Astrocyte (in vitro differentiated cells and primary cell): ENCODE data around the gene PPP6R1. TPM values are rescaled to one million over a fixed set of nuclear protein-coding genes. Genes with fewer than 3 reads are reported as not detected.
"Not testable (repeated sequence)": the region's sequence is repeated elsewhere in the genome, so short reads cannot be mapped to it uniquely, and the experiment has no call there.

Source experiments
- DNase-seq: peaks from one replicate; pipeline ENCODE4 v3.0.0-alpha.2; 2010; ENCODE audit warnings: low read depth
- FAIRE-seq: peaks from 2 replicates; lab custom pipeline; 2011; peaks lifted over from hg19 to GRCh38; lab: Jason Lieb, UNC
- H2AFZ ChIP-seq: 2 replicates; pipeline ENCODE4 v1.6.0; 2012; ENCODE audit warnings: low read depth, low read length, inconsistent platforms
- H3K27ac ChIP-seq: 2 replicates; pipeline ENCODE4 v1.5.1; 2011; ENCODE audit warnings: low read depth, low read length, inconsistent platforms
- H3K27me3 ChIP-seq: 2 replicates; pipeline ENCODE4 v1.6.0; 2011; ENCODE audit warnings: low read length, inconsistent platforms; ENCODE audit not compliant: insufficient read depth
- H3K36me3 ChIP-seq: 2 replicates; pipeline ENCODE4 v1.5.1; 2011; ENCODE audit warnings: low read length, inconsistent platforms; ENCODE audit not compliant: insufficient read depth
- H3K4me1 ChIP-seq: 2 replicates; pipeline ENCODE4 v1.5.1; 2011; ENCODE audit warnings: low read length, inconsistent platforms; ENCODE audit not compliant: insufficient read depth
- H3K4me2 ChIP-seq: 2 replicates; pipeline ENCODE4 v1.6.0; 2012; ENCODE audit warnings: low read length, inconsistent platforms
- H3K4me3 ChIP-seq: 2 replicates; pipeline ENCODE4 v1.5.1; 2011; ENCODE audit warnings: low read depth, mild to moderate bottlenecking, low read length, inconsistent platforms; ENCODE audit not compliant: insufficient read depth
- H3K79me2 ChIP-seq: 2 replicates; pipeline ENCODE4 v1.6.0; 2012; ENCODE audit warnings: mild to moderate bottlenecking, low read length, inconsistent platforms; ENCODE audit not compliant: insufficient read depth
- H3K9ac ChIP-seq: 2 replicates; pipeline ENCODE4 v1.6.0; 2012; ENCODE audit warnings: mild to moderate bottlenecking, low read length, inconsistent platforms
- H3K9me3 ChIP-seq: 2 replicates; pipeline ENCODE4 v1.5.1; 2012; ENCODE audit warnings: low read depth, mild to moderate bottlenecking, low read length, inconsistent platforms; ENCODE audit not compliant: insufficient read depth
- H4K20me1 ChIP-seq: 2 replicates; pipeline ENCODE4 v1.6.0; 2012; ENCODE audit warnings: low read length, inconsistent platforms; ENCODE audit not compliant: insufficient read depth
- H3K27ac Mint-ChIP-seq: one replicate; pipeline ENCODE4 v1.8.0; 2021; ENCODE audit warnings: mild to moderate bottlenecking, mixed read lengths; ENCODE audit not compliant: unreplicated experiment
- H3K27me3 Mint-ChIP-seq: one replicate; pipeline ENCODE4 v1.8.0; 2021; ENCODE audit warnings: low read depth, mixed read lengths; ENCODE audit not compliant: unreplicated experiment
- H3K36me3 Mint-ChIP-seq: one replicate; pipeline ENCODE4 v1.8.0; 2021; ENCODE audit warnings: low read depth, mixed read lengths; ENCODE audit not compliant: unreplicated experiment
- H3K4me1 Mint-ChIP-seq: one replicate; pipeline ENCODE4 v1.8.0; 2021; ENCODE audit warnings: low read depth, mixed read lengths; ENCODE audit not compliant: unreplicated experiment
- H3K4me3 Mint-ChIP-seq: one replicate; pipeline ENCODE4 v1.8.0; 2021; ENCODE audit warnings: mild to moderate bottlenecking, moderate library complexity, mixed read lengths; ENCODE audit not compliant: unreplicated experiment
- H3K9me3 Mint-ChIP-seq: one replicate; pipeline ENCODE4 v1.8.0; 2021; ENCODE audit warnings: mild to moderate bottlenecking, mixed read lengths; ENCODE audit not compliant: unreplicated experiment
- CTCF ChIP-seq: IDR thresholded peaks from 2 replicates; pipeline ENCODE4 v1.5.1; 2011; ENCODE audit warnings: low read depth, mild to moderate bottlenecking, inconsistent platforms, low read length, moderate library complexity; ENCODE audit not compliant: insufficient read depth
- EZH2 ChIP-seq: IDR thresholded peaks from 2 replicates; pipeline ENCODE4 v1.6.1; 2012; ENCODE audit warnings: mild to moderate bottlenecking, low read length, inconsistent platforms; ENCODE audit not compliant: insufficient read depth
- total RNA-seq: library from RNA; stranded (reverse); gene quantifications from 2 replicates; pipeline ENCODE4 v1.2.1, GENCODE V29; 2021

PPP6R1 gene
- total RNA-seq, 1 donor from 2014 or later, result 75.2 TPM

GRCh38 chr19:55206664-55207500 lies 51.9 kb downstream of the PPP6R1 start:
- Histone ChIP-seq H3K36me3 (no peaks in the 10 kb centered on the region), H3K9ac (peak overlapping the region; percentile 37), H3K79me2 (no peaks in the 10 kb centered on the region), H2AFZ (peak overlapping the region; percentile 36), H3K4me3 (peak overlapping the region; percentile 7), H4K20me1 (peaks cover 3% of the 10 kb centered on the region), H3K27me3 (no peaks in the 10 kb centered on the region), H3K9me3 (no peaks in the 10 kb centered on the region), H3K4me1 (peaks cover 28% of the 10 kb centered on the region), H3K4me2 (peak overlapping the region; percentile 73), H3K27ac (peak overlapping the region; percentile 53)
- Mint-ChIP-seq H3K36me3 (no peaks in the 10 kb centered on the region), H3K4me3 (peak overlapping the region; percentile 8), H3K4me1 (peaks cover 18% of the 10 kb centered on the region), H3K27ac (peak overlapping the region; percentile 92), H3K27me3 (peaks cover 22% of the 10 kb centered on the region), H3K9me3 (no peaks in the 10 kb centered on the region)
- TF ChIP-seq EZH2, result no peak
- TF ChIP-seq CTCF, result no peak
- FAIRE-seq (no peak), DNase-seq (peak; percentile 76)

- FAIRE-seq, result not testable (repeated sequence)
These were observed 56.6 kb downstream of the PPP6R1 start for GRCh38 chr19:55202199-55202598.

GRCh38 chr19:55199620-55200204 lies 59.1 kb downstream of the PPP6R1 start:
- Histone ChIP-seq H3K27me3 (no peaks in the 10 kb centered on the region), H3K4me1 (no peaks in the 10 kb centered on the region), H3K9me3 (no peaks in the 10 kb centered on the region), H3K27ac (no peak overlapping the region), H2AFZ (no peak overlapping the region), H3K4me2 (no peak overlapping the region), H3K9ac (no peak overlapping the region), H3K79me2 (no peaks in the 10 kb centered on the region), H3K4me3 (no peak overlapping the region), H4K20me1 (no peaks in the 10 kb centered on the region), H3K36me3 (no peaks in the 10 kb centered on the region)
- DNase-seq (no peak), FAIRE-seq (no peak)
- Mint-ChIP-seq H3K9me3 (peaks cover 3% of the 10 kb centered on the region), H3K4me1 (no peaks in the 10 kb centered on the region), H3K27ac (no peak overlapping the region), H3K36me3 (peaks cover 6% of the 10 kb centered on the region), H3K4me3 (no peak overlapping the region), H3K27me3 (peaks cover 31% of the 10 kb centered on the region)
- TF ChIP-seq EZH2 (no peak), CTCF (no peak)

More at GRCh38 chr19:55202199-55202598, 56.6 kb downstream of the PPP6R1 start:
- not testable (repeated sequence) for H4K20me1 ChIP-seq, H3K9me3 ChIP-seq, H3K4me1 ChIP-seq, H3K4me3 ChIP-seq, DNase-seq, H3K27me3 ChIP-seq, H3K9me3 Mint-ChIP-seq, H2AFZ ChIP-seq, H3K4me3 Mint-ChIP-seq, H3K4me1 Mint-ChIP-seq, H3K36me3 Mint-ChIP-seq, H3K27ac Mint-ChIP-seq, H3K9ac ChIP-seq, H3K27ac ChIP-seq, H3K4me2 ChIP-seq, H3K36me3 ChIP-seq, H3K79me2 ChIP-seq
- peaks cover 43% of the 10 kb centered on the region for H3K27me3 Mint-ChIP-seq
